Ammon's horn (tissue), 1 donor: Measurements from ENCODE around the gene NEURL1.
A peak's percentile ranks its signal among the peaks of the same experiment; 100 is the strongest.
"Not testable (repeated sequence)": the region's sequence is repeated elsewhere in the genome, so short reads cannot be mapped to it uniquely, and the experiment has no call there.

ENCODE experiments used
- DNase-seq: peaks from one replicate; pipeline ENCODE4 v3.0.0-alpha.2; 2016; ENCODE audit warnings: low spot score

Gene NEURL1

GRCh38 chr10:103622935-103623574, 129.6 kb downstream of the NEURL1 start:
- no peak for DNase-seq

- peak; percentile 72 for DNase-seq
These were observed 132.7 kb downstream of the NEURL1 start for GRCh38 chr10:103626178-103626577.

GRCh38 chr10:103627111-103627892, 133.8 kb downstream of the NEURL1 start:
- DNase-seq, result no peak

GRCh38 chr10:103627893-103628292, 134.4 kb downstream of the NEURL1 start:
- no peak for DNase-seq

GRCh38 chr10:103629581-103629980, 136.1 kb downstream of the NEURL1 start:
- DNase-seq, result no peak

- DNase-seq, result no peak
These were observed 136.7 kb downstream of the NEURL1 start for GRCh38 chr10:103630156-103630555.

GRCh38 chr10:103632247-103632642, 138.7 kb downstream of the NEURL1 start:
- no peak for DNase-seq

GRCh38 chr10:103632871-103633270, 139.4 kb downstream of the NEURL1 start:
- DNase-seq, result not testable (repeated sequence)

- DNase-seq, result no peak
These were observed 140.3 kb downstream of the NEURL1 start for GRCh38 chr10:103633846-103634245.

- DNase-seq, result no peak
These were observed 142.1 kb downstream of the NEURL1 start for GRCh38 chr10:103635580-103635979.

GRCh38 chr10:103636492-103636891, 143.0 kb downstream of the NEURL1 start:
- DNase-seq, result no peak

GRCh38 chr10:103637011-103637410, 143.5 kb downstream of the NEURL1 start:
- no peak for DNase-seq

- peak; percentile 64 for DNase-seq
These were observed 144.5 kb downstream of the NEURL1 start for GRCh38 chr10:103637927-103638557.

- DNase-seq, result no peak
These were observed 145.4 kb downstream of the NEURL1 start for GRCh38 chr10:103638948-103639347.

- DNase-seq, result peak; percentile 65
These were observed 147.1 kb downstream of the NEURL1 start for GRCh38 chr10:103640436-103641181.

- DNase-seq, result no peak
These were observed 147.8 kb downstream of the NEURL1 start for GRCh38 chr10:103641326-103641725.
